Tibial nerve (tissue), 4 donors: ENCODE measurements around the gene LRRC4.

Experiments
- EP300 ChIP-seq, 2 donors: sonication (generic); formaldehyde crosslinking; IDR thresholded peaks; one replicate each; pipeline ENCODE4 v1.6.1; 2017; ENCODE audit warnings: antibody characterized with exemption in 2 of 2, mild to moderate bottlenecking in 1 of 2
- TF ChIP-seq, protein P1 (sequence below), 5 experiments: fragments of 200-600 bp in 3 of 5; fragments of 450-650 bp in 2 of 5; sonication (generic) in 3 of 5; IDR thresholded peaks; one replicate each; pipeline ENCODE4 v1.5.1; 2016 to 2019; ENCODE audit warnings: antibody characterized with exemption in 5 of 5, mild to moderate bottlenecking in 3 of 5, moderate library complexity in 2 of 5

GRCh38 chr7:128032605-128033235 lies 1.5 kb upstream of the LRRC4 start:
- TF ChIP-seq, protein P1, sequence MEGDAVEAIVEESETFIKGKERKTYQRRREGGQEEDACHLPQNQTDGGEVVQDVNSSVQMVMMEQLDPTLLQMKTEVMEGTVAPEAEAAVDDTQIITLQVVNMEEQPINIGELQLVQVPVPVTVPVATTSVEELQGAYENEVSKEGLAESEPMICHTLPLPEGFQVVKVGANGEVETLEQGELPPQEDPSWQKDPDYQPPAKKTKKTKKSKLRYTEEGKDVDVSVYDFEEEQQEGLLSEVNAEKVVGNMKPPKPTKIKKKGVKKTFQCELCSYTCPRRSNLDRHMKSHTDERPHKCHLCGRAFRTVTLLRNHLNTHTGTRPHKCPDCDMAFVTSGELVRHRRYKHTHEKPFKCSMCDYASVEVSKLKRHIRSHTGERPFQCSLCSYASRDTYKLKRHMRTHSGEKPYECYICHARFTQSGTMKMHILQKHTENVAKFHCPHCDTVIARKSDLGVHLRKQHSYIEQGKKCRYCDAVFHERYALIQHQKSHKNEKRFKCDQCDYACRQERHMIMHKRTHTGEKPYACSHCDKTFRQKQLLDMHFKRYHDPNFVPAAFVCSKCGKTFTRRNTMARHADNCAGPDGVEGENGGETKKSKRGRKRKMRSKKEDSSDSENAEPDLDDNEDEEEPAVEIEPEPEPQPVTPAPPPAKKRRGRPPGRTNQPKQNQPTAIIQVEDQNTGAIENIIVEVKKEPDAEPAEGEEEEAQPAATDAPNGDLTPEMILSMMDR (IDR thresholded peaks at IDR 0.05): no peak
- TF ChIP-seq EP300 (IDR thresholded peaks at IDR 0.05): no peak
